CD4-positive, alpha-beta T cell treated with Interleukin-15 for 1 hour (primary cell): ENCODE data around the gene DUS2.

Experiments used
- DNase-seq: peaks from one replicate; pipeline ENCODE4 v3.0.0-alpha.2; 2020

Gene DUS2

DNA sequence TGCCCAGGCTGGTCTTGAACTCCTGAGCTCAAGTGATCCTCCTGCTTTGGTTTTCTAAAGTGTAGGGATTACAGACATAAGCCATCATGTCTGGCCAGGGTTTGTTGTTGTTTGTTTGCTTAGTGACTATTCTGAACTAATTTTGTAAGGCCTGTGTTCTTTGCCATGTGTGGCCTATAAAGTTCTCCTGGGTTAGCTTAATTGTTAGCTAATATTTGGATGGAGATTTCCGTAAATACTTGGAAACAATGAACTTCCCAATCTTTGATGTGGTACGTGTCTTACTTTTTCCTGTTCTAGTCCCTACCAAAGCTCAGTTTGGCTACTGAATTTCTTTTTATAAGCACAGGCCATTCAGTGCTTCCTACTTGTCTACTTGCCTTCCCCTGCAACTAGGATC is 24.9 kb downstream of the DUS2 start:
- no peak for DNase-seq

DNA sequence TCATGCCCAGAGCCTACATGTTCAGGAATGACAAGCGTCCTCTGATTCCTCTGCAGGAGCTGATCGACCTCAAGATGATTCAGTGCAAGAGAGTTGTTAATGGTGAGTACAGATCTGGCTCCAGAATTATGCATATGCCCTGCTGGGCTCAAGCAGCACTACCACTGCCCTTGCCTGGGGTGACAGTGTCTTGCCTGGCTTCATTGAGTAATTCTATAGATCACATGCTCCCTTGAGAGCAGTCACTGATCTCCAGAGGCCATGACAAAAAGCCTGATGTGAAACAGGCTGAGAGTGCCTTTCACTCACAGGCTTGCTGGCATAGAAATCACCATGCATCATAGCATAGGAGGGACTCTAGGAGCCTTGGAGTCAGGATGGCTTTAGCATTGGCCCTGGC is 26.4 kb downstream of the DUS2 start:
- DNase-seq, result no peak

DNA sequence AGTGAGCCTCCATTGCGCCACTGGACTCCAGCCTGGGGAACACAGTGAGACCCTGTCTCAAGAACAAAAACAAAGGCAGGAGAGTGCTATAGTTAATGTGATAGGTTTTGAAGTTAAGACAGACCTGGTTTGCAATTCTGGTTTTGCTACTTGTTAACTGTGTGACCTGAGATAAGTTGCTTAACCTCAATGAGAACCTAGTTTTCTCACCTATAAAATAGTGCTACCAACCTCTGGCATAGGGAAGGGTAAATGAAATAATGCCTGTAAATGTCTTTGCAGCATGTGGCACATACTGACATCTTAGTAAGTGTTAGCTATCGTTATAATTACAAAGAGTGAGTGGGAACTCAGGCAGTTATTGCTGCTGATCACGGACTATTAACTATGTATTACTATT is 32.3 kb downstream of the DUS2 start:
- no peak for DNase-seq

DNA sequence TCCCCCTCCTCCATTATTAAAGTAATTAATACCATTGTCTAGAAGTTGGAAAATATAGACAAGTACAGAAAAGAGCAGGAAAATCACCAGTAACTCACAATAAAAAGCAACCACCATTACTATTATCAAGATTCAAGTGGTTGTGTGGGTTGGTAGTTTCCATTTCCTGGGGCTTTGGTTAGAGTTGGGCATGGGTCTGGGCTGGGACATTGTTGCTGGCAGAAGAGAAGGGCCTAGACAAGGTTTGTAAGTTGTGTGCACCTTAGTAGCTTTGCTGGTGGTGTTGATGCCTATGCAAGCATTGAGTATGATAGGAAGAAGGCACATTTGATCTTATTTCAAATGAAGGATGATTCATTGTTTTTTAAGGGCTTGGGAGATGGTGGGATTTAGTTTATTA is 36.7 kb downstream of the DUS2 start:
- no peak for DNase-seq

DNA sequence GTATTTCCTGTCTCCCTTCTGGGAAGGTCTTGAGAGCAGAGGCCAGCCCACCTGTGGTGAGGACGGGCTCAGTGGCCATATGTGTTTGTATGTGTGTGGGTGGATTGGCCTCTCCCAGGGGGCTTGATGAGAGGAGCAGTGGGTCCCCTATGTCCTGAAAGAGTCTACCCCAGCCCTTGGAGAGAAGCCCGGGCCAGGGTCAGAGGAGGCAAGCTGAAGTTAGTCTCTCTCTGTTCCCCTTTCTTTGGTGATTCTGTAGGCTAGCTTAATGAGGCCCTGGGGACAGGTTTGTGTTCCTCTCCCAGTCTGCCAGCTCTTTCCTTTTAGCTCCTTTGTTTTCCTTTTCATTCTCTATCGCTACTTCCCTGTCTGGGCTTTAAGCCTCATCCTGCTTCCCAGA is 38.3 kb downstream of the DUS2 start:
- DNase-seq, result no peak

DNA sequence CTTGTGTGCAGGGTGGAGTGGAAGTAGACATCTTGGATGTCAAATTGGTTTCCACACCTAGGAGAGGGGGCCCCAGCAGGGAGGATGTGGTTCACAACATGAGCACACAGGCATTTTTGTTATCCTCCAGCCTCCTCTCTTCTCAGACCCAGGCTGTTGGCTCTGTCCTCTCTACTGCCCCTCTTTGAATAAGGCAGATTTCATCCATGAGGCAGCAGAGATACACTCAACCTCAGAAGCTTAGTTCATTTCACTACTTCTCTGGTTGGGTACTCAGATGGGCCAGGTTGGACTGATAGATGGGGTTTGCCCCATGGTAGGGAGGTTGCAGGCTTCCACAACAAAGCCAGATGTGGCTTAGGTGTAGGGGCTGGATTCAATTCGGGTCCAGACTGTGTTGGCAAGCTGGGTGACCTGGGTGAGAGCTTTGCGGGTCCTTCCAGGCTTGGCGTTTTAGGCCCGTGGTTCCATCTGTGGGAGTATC is 39.9 kb downstream of the DUS2 start:
- DNase-seq, result peak; percentile 39

DNA sequence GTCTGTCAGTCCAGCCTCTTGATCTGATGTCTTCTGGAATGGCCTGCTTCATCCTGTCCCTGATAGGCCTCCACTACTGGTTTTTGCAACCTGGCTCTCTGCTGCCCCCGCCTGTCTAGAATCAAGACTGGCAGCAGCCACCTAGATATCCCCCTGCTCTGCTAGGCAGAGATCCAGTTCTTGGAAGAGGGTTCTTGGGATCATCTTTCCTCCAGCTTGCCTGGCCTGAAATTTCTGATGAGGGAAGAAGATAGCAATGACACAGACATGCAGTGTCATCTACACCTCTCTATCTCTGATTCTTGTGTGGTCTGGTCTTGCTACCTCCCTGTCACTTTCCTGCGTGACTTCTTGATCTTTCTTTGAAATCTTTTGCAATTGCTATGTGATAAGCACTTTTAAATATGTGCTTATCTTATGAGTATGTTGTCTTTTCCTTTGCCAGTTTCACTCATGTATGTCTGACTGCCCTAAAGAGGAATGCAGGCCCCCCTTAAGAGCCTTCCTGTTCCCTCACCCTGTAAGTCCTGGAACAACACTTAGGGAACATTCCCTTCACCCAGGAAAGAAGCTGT is 41.8 kb downstream of the DUS2 start:
- DNase-seq, result peak; percentile 75

DNA sequence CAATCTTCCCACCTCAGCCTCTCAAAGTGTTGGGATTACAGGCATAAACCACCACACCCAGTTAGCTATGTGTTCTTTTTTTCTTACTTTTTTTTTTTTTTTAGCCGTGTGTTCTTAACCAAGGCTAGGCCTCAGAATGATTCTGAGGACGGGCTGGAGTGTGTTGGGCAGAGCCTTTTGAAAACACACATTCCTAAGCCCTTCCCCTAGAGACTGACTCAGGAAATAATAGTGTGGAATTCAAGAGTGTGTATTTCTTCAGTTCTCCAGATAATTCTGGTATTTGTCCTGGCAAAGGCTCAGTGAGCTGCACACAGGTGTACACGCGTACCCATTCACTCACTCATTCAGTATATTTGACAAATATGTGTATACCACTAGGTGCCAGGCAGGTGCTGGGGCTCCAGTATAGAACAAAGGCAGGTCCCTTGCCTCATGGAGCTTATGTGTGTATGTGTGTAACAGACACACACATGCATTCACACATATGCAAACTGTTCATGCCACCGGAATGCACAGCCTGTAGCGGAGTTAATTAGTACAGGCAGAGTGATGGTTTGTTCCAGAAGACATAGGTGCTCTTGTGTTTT is 42.7 kb downstream of the DUS2 start:
- no peak for DNase-seq

DNA sequence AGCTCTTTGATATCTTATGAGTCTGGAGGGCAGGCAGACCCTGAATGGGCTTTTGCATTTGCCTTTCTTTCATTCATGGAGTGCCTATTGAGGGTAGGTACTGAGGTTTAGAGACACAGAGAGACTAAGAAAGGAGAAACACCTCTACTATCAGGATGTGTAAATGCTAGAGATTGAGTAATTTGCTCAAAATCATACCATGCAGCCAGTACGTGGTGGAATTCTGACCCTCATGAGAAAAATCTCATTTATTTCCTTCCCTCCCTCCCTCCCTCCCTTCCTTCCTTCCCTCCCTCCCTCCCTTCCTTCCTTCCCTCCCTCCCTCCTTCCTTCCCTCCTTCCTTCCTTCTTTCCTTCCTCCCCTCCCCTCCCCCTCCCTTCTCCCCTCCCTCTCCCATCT is 43.7 kb downstream of the DUS2 start:
- DNase-seq, result no peak

DNA sequence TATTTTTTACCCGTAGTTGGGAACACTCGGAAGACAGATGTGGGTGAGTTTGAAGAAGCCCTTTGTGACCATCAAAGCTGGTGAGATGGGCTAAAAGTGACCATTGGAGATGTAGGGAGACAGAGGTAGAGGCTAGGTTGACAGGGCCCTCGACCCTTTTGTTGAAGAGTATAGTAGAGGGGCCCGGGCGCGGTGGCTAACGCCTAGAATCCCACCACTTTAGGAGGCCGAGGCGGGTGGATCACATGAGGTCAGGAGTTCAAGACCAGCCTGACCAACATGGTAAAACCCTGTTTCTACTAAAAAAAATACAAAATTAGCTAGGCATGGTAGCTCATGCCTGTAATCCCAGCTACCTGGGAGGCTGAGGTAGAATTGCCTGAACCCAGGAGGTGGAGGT is 45.8 kb downstream of the DUS2 start:
- no peak for DNase-seq

DNA sequence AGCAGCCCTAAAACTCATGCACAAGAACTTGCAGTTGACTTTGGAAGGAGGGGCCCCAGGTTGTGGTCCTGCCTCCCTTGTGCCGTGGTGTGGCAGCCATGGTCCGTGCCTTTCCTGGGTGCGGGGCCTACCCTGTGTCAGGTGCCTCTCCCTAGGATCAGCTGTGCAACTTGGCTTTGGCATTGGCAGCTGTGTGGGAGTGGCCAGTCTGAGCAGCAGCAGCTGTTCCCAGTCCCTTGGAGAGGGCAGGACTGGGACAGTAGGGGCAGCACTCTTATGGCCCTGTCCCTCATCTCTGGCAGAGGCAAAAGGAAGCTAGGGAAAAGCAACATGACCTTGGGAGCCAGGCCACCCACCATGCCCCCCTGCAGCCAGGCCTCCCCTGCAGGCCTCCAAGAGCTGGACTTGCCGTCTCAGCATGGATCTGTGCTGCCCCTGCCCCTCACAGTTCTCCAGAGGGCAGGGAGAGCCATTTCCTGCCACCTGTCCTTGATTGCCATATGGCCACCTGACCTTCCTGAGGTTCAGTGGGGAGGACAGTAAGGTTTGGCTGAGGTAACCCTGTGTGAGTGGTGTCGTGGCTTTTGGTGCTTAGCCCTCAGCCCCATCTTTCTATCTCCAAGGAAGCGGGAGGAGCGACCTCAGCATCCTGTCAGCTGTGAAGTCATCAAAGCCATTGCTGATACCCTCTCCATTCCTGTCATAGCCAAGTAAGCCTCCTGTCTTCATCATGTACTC is 46.6 kb downstream of the DUS2 start:
- DNase-seq, result no peak

DNA sequence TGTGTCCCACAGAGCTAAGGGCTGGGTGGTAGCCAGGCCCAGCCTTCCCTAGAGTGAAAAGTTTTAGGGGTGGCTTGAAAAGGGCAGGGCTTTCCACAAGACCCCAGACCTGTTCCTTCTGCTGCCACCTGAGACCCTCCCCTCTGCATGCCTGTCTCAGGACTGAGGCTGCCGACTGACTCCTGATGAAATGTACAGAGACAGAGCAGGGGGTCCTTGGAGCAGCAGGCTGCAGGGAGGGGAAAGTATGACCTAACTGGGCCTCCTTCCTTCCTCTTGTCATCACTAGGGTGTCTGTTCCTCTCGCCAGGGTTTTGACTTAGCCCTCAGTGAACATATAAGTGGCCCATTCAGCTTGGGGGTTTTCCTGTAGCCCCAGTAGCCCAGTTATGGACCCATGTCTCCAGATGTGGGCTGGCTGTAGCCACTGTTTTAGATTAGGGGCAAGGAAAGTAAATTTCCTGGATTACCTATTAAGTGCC is 47.2 kb downstream of the DUS2 start:
- no peak for DNase-seq

DNA sequence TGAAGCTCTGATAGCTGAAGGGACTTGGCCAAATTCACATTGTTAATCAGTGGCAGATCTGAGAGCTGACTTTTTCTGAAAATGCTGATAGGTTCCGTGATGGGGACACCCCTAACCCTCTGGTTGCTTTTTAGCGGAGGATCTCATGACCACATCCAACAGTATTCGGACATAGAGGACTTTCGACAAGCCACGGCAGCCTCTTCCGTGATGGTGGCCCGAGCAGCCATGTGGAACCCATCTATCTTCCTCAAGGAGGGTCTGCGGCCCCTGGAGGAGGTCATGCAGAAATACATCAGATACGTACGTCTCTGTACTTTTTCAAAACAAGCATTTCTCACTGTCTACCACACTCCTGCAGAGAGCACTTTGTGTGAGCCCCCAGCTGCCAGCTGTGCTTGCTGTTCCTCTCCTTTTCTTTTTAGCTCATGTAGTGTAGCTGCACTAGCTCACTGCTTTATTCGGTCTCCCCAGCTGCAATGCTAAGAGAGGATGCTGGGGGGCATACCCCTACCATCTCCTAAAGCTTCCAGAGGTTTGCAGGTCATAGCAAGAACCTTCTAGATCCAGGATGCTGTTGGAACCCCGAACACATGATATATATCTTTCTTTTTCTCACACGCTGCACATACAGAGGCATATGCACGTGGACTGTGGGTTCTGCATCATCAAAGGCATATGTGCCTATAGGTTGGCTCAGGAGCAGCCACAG is 47.9 kb downstream of the DUS2 start:
- DNase-seq, result no peak

DNA sequence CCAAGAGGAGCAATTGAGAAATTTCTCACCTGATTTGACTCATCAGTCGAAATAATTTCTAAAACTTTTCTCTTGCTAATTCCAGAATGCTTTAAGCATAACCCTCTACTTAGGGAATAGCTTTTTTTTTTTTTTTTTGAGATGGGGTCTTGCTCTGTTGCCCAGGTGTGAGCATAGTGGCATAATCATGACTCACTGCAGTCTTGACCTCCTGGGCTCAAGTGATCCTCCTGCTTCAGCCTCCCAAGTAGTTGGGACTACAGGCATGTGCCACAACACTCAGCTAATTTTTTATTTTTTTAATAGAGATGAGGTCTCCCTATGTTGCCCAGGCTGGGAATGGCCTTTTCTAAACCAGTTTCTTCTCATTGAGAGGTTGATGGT is 48.4 kb downstream of the DUS2 start:
- no peak for DNase-seq

DNA sequence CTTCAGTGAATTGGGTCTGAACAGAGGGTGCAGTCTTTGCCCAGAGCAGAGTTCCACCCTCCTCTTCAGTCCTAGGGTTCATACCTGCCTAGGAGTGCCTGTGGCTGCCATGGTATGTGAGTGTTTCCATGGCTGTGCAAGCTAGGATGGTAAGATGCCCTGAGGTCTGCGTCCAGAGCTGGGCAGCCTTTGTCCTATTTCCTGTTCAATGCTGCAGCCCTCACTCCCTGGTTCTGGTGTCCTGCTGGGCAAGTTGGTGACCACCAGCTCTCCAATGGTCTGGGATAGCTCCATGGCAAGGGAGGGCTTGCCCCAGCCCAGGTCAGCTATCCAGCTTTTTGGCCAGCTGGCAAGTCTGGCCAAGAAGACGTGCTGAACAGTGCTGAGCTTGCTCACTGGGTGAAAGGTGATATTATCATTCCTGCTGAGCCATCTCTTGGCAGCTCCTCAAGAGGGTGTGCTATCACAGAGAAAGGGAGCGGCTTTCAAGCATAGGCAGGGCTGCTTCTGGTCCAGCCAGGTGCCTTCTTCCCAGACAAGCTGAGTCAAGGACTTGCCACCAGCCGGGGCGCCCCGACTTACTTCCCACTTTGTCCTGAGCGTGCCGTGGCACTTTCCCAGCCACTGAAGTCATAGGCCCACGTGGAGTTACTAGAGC is 49.1 kb downstream of the DUS2 start:
- DNase-seq, result no peak

DNA sequence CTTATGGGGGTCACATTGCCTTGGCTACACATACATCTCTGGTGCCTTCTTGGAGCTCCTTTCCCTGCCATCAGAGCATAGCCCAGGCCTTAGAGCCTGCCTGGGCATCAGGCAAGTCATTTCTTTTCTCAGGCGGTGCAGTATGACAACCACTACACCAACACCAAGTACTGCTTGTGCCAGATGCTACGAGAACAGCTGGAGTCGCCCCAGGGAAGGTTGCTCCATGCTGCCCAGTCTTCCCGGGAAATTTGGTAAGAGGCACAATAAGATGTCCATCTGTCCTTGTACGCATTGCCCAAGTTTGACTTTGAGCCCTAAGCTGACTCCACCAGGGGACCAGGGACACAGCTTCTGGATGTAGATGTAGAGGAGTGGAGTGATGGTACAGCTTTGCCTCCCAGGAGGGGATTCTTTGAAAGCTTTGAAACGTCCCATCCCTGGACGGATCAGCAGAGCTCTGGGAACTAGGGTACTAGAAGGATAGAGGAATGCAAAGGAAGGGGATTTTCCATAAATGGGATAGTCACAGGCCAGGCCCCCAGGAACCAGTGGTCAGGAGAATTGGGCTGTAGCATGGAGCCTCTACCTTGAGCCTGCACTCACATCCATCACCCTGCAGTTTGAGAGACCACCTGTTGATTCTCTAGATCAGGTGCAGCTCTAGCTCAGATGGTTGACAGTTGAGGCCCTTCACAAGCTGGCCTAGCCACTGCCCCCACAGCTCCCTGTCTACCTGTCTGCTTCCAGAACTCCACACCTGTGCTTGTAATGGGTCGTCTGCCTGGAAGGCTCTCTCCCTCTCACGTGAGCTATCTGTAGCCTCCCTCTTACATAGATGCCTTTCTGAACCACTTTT is 51.0 kb downstream of the DUS2 start:
- DNase-seq, result no peak

DNA sequence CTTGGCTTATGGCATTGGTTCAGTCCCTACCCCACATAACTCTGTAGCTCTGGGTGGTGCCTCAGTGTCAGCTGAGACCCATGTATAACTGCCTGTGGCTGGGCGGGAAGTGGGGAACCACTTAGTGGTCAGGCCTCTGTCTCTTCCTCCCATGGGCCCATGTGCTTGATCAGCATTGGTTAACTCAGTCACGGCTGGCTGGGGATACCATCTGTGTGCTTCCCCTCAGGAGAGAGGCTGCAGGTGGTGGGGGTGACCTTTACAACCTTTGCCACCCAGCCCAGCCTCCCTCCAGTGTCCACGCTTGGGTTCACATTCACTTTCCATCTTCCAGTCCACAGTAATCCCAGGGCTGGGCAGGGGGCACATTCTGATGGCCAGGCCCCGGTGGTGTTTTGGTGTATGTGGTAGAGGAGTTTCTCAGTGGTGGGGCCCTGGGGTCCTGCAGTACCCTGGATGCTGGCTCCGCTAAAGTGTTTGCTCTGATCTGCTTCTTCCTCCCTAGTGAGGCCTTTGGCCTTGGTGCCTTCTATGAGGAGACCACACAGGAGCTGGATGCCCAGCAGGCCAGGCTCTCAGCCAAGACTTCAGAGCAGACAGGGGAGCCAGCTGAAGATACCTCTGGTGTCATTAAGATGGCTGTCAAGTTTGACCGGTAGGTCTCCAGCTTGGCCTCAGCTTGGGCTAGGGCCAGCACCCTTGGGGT is 51.9 kb downstream of the DUS2 start:
- DNase-seq, result peak; percentile 82

DNA sequence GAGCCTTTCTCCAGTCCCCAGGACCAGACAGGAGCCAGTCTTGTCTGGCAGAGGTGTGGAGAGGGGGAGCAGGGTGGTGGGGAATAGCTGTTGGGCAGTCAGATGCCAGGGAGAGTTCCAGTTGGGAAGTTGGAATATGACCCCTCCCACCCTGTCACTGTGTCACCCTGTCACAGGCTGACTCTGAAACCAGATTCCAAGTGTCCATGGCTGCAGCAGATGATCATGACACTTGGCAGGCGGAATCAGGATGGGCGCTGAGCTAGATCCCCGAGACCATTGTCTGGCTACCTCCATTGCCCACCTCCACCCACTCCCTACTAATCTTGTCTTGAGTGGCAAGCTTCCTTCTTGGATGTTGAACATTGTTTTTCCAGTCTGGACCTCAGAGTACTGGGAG is 52.9 kb downstream of the DUS2 start:
- no peak for DNase-seq

DNA sequence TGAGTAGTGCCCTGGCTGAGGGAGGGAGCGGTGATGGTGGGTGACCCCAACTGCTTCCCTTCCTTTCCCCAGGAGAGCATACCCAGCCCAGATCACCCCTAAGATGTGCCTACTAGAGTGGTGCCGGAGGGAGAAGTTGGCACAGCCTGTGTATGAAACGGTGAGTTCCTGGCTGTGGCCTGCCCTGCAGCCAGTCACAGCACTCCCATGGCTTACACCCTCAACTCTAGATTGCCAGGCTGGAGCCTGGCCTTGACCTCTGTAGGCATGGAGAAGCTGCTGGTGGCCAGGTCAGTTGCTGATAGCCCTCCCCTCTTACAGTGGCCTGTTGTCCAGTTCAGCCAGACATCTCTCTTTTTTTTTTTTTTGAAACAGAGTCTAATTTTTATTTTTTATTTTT is 53.5 kb downstream of the DUS2 start:
- no peak for DNase-seq

DNA sequence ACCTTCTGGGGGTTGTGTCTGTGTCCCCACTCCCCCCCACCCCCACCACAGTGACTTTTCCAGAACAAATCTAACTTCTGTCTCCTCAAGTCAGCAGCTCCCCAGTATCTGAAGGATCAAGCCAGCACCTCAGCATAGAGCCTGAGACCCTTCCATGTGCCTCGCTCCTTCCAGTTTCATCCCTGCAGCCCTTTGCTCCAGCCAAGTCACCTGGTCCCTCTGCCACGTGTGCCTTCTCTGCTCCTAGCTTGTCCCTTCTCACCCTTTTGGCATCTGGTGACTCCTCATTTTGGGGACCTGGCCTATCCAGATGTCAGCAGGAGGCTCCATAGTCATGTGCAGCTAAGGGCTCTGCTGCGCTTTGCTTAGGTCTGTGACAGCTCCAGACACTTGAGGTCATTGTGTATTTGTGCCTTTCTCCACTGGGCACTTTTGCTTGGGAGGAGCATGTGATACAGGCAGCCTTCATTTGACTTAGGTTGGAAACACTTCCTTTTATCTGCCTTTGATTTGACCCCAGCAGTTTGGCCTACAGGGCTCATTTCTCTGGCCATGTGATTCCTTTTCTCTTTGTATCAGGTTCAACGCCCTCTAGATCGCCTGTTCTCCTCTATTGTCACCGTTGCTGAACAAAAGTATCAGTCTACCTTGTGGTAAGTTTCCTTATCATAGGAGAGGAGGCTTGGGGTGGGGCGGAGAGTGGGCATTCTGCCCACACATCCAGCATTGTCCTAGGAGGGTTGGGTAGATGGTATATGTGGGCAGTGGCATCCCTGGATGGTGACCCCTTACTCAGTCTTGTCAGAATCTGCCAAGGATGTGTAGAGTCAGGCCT is 55.0 kb downstream of the DUS2 start:
- no peak for DNase-seq
